Measurements from ENCODE around the gene MICALL2.

DNA sequence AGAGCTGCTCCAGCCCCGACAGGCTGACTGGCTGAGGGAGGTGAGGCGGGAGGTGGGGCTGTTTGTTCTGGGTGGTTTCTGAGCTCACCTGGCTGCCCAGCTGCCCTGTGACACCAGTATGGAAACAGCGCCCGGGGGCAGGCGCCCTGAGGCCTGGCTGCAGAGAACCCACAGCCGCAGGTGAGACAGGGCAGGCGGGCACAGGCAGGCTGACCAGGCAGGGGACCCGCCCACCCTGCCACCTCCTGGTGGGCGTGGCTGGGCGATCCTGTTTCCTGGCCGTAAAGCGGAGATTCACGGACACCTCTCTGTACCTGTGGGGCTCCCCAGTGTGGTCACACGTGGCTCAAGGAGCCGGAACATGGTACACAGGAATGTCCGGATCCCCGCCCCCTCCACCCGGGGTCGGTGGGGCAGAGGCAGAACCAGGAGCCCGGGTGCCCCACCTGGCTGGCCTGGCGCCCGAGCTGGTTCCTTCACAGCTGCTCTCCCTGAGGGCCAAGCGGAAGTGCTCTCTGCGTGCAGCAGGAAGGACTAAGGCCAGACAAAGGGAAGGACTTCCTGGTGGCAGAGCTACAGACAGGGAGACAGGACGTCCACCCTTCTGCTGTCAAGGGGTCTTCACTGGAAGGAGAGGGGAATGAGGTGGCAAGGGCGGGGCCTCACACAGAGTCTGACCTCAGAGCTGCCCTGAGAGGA, 3.9 kb downstream of the MICALL2 start:
- TF ChIP-seq, protein P1, sequence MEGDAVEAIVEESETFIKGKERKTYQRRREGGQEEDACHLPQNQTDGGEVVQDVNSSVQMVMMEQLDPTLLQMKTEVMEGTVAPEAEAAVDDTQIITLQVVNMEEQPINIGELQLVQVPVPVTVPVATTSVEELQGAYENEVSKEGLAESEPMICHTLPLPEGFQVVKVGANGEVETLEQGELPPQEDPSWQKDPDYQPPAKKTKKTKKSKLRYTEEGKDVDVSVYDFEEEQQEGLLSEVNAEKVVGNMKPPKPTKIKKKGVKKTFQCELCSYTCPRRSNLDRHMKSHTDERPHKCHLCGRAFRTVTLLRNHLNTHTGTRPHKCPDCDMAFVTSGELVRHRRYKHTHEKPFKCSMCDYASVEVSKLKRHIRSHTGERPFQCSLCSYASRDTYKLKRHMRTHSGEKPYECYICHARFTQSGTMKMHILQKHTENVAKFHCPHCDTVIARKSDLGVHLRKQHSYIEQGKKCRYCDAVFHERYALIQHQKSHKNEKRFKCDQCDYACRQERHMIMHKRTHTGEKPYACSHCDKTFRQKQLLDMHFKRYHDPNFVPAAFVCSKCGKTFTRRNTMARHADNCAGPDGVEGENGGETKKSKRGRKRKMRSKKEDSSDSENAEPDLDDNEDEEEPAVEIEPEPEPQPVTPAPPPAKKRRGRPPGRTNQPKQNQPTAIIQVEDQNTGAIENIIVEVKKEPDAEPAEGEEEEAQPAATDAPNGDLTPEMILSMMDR (IDR thresholded peaks at IDR 0.05; ENCODE audit: insufficient read depth, low read length, poor library complexity, severe bottlenecking) = no peak
- TF ChIP-seq EZH2phosphoT487 (conservative IDR thresholded peaks at IDR 0.05; ENCODE audit: low read length) = no peak
